ENCODE results near the gene KCP.
"Not testable (repeated sequence)": the region's sequence is repeated elsewhere in the genome, so short reads cannot be mapped to it uniquely, and the experiment has no call there.

Gene KCP

GRCh38 chr7:128910569-128910945 lies at the start of gene KCP:
KCP (minus strand) TSS chr7:128910709; CDS start chr7:128910676, 33 bp downstream.
- DNase-seq: no peak

GRCh38 chr7:128959296-128959695 lies 48.8 kb upstream of the KCP start:
- DNase-seq: no peak

- DNase-seq: no peak
Measured at GRCh38 chr7:128955981-128956380, 45.5 kb upstream of the KCP start.

- no peak for DNase-seq
Measured at GRCh38 chr7:128954830-128955802, 44.6 kb upstream of the KCP start.

- DNase-seq: no peak
Measured at GRCh38 chr7:128954150-128954549, 43.6 kb upstream of the KCP start.

GRCh38 chr7:128951296-128951695 lies 40.8 kb upstream of the KCP start:
- DNase-seq: no peak

GRCh38 chr7:128948976-128949760 lies 38.7 kb upstream of the KCP start:
- DNase-seq: no peak

- DNase-seq: no peak
Measured at GRCh38 chr7:128948312-128948973, 37.9 kb upstream of the KCP start.

GRCh38 chr7:128947854-128948253 lies 37.3 kb upstream of the KCP start:
- DNase-seq: no peak

GRCh38 chr7:128946936-128947830 lies 36.7 kb upstream of the KCP start:
- DNase-seq: no peak

- no peak for DNase-seq
Measured at GRCh38 chr7:128945668-128946366, 35.3 kb upstream of the KCP start.

GRCh38 chr7:128944487-128945236 lies 34.2 kb upstream of the KCP start:
- DNase-seq: no peak

GRCh38 chr7:128943251-128943650 lies 32.7 kb upstream of the KCP start:
- DNase-seq: not testable (repeated sequence)

- DNase-seq: no peak
Measured at GRCh38 chr7:128941946-128942526, 31.5 kb upstream of the KCP start.

GRCh38 chr7:128941323-128941890 lies 30.9 kb upstream of the KCP start:
- no peak for DNase-seq

GRCh38 chr7:128940494-128941322 lies 30.2 kb upstream of the KCP start:
- no peak for DNase-seq

- no peak for DNase-seq
Measured at GRCh38 chr7:128939861-128940410, 29.4 kb upstream of the KCP start.

- no peak for DNase-seq
Measured at GRCh38 chr7:128939075-128939860, 28.8 kb upstream of the KCP start.

All from stimulated activated CD4-positive, alpha-beta T cell treated with anti-CD3 and anti-CD28 coated beads, Interleukin-2, amount 100 ng/mL, for 48 hours (primary cell).